Ovary (tissue), 9 donors: ENCODE measurements around the gene MINDY3. TPM values are rescaled to one million over a fixed set of nuclear protein-coding genes. Genes with fewer than 3 reads are reported as not detected.

ENCODE experiments used
- DNase-seq, 5 donors: peaks; one replicate each; pipeline ENCODE4 v3.0.0-alpha.2; 2019 to 2020
- H3K27ac ChIP-seq, 2 donors: fragments of 200-600 bp; one replicate each; pipeline versions ENCODE4 v1.5.1 to v1.8.0; 2019 to 2022
- H3K27me3 ChIP-seq: fragments of 200-600 bp; one replicate; pipeline ENCODE4 v1.8.0; 2022
- H3K36me3 ChIP-seq: fragments of 200-600 bp; sonication (generic); one replicate; pipeline ENCODE4 v1.5.1; 2019
- H3K4me1 ChIP-seq: one replicate; pipeline ENCODE4 v1.8.1; 2013; ENCODE audit warnings: mild to moderate bottlenecking, moderate library complexity; ENCODE audit not compliant: insufficient read depth
- H3K4me3 ChIP-seq: fragments of 200-600 bp; sonication (generic); one replicate; pipeline ENCODE4 v1.5.1; 2017
- H3K9me3 ChIP-seq, 2 donors: fragments of 200-600 bp in 1 of 2; sonication (generic) in 1 of 2; one replicate each; pipeline versions ENCODE4 v1.5.1 to v1.8.1; 2013 to 2019; ENCODE audit warnings: mild to moderate bottlenecking in 1 of 2, moderate library complexity in 1 of 2
- EP300 ChIP-seq: sonication (generic); formaldehyde crosslinking; IDR thresholded peaks from one replicate; pipeline ENCODE4 v1.6.1; 2017; ENCODE audit warnings: antibody characterized with exemption
- POLR2A ChIP-seq: fragments of 450-650 bp; IDR thresholded peaks from one replicate; pipeline ENCODE4 v1.6.1; 2017; ENCODE audit warnings: antibody characterized with exemption, mild to moderate bottlenecking, moderate library complexity
- WGBS, 3 donors: extraction: QIAGEN DNeasy Blood & Tissue Kit in 1 of 3; methylation state at CpG; one replicate each; pipeline versions ENCODE4 v1.1.5 to v1.1.7; 2013 to 2017; 5-methylcytosine and 5-hydroxymethylcytosine counted together
- intact Hi-C, 4 donors: fragments of 100-400 bp; cut with DNase I; formaldehyde crosslinking; loops; one replicate each; pipeline versions ENCODE4 v1.11.0 to v1.15.1; 2022 to 2023
- polyA plus RNA-seq, 2 donors: library from polyadenylated mRNA; stranded (reverse); fragments of 200-250 nt in 1 of 2; fragments of 350-450 nt in 1 of 2; fragmentation: Illumina TruSeq in 1 of 2; extraction: RNeasy Lipid Tissue Mini Kit (QIAGEN cat#74804) in 1 of 2; gene quantifications; one replicate each; pipeline ENCODE4 v1.2.3, GENCODE V29; 2013 to 2014
- total RNA-seq, 7 donors: library from RNA; depleted of rRNA in 2 of 7; stranded (reverse); fragments of >200 nt in 2 of 7; fragmentation: NEBNext Ultra II Directional in 3 of 7; extraction: Animal tissue kit (Norgen Biotek cat#: 25700) in 3 of 7; gene quantifications; one replicate each; pipeline versions ENCODE4 v1.1.0 to v1.2.4, GENCODE V29; 2016 to 2023
- TF ChIP-seq, protein P1 (sequence below), 3 donors: fragments of 450-650 bp in 2 of 3; fragments of 200-600 bp in 1 of 3; IDR thresholded peaks; one replicate each; pipeline versions ENCODE4 v1.5.1 to v1.8.0; 2016 to 2022; ENCODE audit warnings: antibody characterized with exemption in 3 of 3, mild to moderate bottlenecking in 1 of 3
- donor health status: DM: no; HTN: no; CAD: no; lungs with moderate emphysema.
- donor health status: DM: no; HTN: no; CAD: no.
- donor health status: Bipolar disorder and iron deficiency.
- donor health status: DM: yes; HTN: yes; CAD: no.
- donor health status: DM: no; HTN: no; CAD: no.
- donor health status: DM: yes; HTN: yes; CAD: no.

MINDY3 gene
- total and polyA plus RNA-seq, 9 donors: 15.7 to 43.3 (median 31.6) TPM

DNA sequence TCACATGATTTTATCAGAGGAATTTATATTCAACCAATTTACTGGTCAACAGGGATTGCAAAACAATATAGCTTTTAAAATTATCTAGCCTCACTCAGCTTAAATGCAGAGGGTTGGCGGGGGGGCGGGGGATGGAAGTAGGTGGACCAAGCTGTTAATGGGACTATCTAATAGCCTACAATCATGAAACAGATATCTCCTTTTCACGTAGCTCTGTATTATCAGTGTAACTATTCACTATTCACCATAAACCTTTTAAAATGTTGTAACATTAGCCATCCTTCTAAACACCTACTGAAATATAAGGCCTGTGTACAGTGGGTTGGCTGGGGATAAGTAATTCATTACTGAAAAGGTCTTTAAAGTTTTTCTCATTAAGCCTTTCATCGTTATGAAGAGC, 56.2 kb downstream of the MINDY3 start:
- Histone ChIP-seq H3K4me1 (no peaks in the 10 kb centered on the region), H3K27ac (no peak overlapping the region), H3K36me3 (no peaks in the 10 kb centered on the region), H3K4me3 (no peak overlapping the region), H3K9me3 (no peaks in the 10 kb centered on the region), H3K27me3 (no peaks in the 10 kb centered on the region)
- WGBS, 3 donors: 93 to 95% (median 93%) methylated on average over 4 of the region's 4 CpGs
- intact Hi-C loops: no loop called here
- TF ChIP-seq, protein P1, sequence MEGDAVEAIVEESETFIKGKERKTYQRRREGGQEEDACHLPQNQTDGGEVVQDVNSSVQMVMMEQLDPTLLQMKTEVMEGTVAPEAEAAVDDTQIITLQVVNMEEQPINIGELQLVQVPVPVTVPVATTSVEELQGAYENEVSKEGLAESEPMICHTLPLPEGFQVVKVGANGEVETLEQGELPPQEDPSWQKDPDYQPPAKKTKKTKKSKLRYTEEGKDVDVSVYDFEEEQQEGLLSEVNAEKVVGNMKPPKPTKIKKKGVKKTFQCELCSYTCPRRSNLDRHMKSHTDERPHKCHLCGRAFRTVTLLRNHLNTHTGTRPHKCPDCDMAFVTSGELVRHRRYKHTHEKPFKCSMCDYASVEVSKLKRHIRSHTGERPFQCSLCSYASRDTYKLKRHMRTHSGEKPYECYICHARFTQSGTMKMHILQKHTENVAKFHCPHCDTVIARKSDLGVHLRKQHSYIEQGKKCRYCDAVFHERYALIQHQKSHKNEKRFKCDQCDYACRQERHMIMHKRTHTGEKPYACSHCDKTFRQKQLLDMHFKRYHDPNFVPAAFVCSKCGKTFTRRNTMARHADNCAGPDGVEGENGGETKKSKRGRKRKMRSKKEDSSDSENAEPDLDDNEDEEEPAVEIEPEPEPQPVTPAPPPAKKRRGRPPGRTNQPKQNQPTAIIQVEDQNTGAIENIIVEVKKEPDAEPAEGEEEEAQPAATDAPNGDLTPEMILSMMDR (IDR thresholded peaks at IDR 0.05): no peak
- TF ChIP-seq POLR2A (no peak), EP300 (no peak)
- no peak for DNase-seq

DNA sequence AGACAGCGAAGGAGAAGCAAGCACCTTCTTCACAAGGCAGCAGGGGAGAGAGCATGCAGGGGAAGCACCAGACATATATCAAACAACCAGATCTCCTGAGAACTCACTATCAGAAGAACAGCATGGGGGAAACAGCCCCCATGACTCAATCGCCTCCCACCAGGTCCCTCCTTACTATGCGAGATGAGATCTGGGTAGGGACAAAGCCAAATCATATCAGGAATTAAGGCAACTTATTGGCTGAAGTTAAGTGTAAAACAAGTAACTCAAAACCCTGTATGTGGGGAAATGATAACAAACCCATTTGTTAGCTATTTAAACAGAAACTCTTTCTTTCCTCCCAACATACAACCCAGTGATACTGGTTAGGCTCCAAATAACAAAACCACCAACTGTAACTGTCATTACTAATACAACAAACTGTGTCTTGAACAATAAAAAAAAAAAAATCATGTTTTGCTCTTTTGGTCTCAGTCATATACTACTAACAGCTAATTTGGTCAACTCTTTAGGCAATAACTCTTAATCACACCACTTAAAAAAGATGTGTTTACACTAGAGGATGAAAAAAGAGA, 57.8 kb downstream of the MINDY3 start:
- intact Hi-C loops: loop anchor here in 1 of 4 donors (2.0 kb wide), 1 partner anchor 54 kb away; no protein-coding TSS in a partner anchor
- Histone ChIP-seq H3K27me3 (no peaks in the 10 kb centered on the region), H3K4me3 (no peak overlapping the region), H3K4me1 (no peaks in the 10 kb centered on the region), H3K9me3 (no peaks in the 10 kb centered on the region), H3K27ac (no peak overlapping the region), H3K36me3 (no peaks in the 10 kb centered on the region)
- WGBS, 3 donors: 69 to 84% (median 72%) methylated on average over 3 of the region's 3 CpGs
- no peak for DNase-seq
- TF ChIP-seq, protein P1 (IDR thresholded peaks at IDR 0.05): no peak
- TF ChIP-seq POLR2A (no peak), EP300 (no peak)

DNA sequence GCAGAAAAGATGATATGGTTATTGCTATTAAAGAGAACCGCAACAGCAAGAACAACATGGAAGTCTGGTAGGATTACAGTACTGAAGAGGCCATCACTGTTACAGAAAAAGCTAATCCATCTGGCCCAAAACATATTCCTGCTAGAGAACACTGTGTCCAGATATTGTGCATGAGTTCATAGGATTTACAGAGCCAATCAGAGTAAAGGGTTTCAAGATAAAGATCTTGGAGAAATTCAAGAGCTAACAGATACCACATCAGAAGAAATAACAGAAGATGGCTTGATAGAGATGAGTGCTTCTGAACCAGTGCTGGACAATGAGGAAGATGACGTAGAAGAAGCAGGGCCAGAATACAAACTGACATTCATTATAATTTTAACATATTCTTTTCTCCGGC, 58.7 kb downstream of the MINDY3 start:
- no peaks in the 10 kb centered on the region for H3K4me1 ChIP-seq
- TF ChIP-seq, protein P1 (IDR thresholded peaks at IDR 0.05): no peak
- TF ChIP-seq POLR2A (no peak), EP300 (no peak)
- no peak overlapping the region for H3K4me3 ChIP-seq
- 96 to 98% (median 97%) methylated on average over 3 of the region's 3 CpGs for WGBS, 3 donors
- no peaks in the 10 kb centered on the region for H3K9me3 ChIP-seq
- no peaks in the 10 kb centered on the region for H3K36me3 ChIP-seq
- intact Hi-C loops: loop anchor here in 1 of 4 donors (2.0 kb wide), 1 partner anchor 53 kb away; no protein-coding TSS in a partner anchor
- no peak for DNase-seq
- H3K27ac ChIP-seq: no peak overlapping the region
- no peaks in the 10 kb centered on the region for H3K27me3 ChIP-seq

DNA sequence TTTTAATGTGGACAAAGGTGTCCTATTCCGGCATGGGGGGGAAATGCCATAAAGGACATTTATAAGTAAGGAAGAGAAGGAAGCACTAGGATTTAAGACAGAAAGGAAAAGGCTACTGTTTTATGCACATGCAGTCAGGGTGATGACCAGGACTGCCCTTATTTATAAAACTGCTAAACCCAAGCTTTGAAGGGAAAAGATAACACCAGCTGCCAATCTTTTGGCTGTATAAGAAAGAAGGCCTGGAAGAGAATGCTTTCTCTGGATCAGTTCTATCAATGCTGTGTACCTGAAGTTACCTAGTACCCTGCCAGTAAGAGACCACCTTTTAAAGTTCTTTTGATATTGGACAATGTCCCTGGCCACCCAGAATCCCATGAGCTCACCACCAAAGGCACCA, 59.2 kb downstream of the MINDY3 start:
- Histone ChIP-seq H3K27me3 (no peaks in the 10 kb centered on the region), H3K9me3 (no peaks in the 10 kb centered on the region), H3K36me3 (no peaks in the 10 kb centered on the region), H3K4me1 (no peaks in the 10 kb centered on the region), H3K27ac (no peak overlapping the region), H3K4me3 (no peak overlapping the region)
- no peak for TF ChIP-seq EP300
- no peak for DNase-seq
- intact Hi-C loops: no loop called here
- 98 to 100% (median 98%) methylated on average over 1 of the region's 1 CpG for WGBS, 3 donors

DNA sequence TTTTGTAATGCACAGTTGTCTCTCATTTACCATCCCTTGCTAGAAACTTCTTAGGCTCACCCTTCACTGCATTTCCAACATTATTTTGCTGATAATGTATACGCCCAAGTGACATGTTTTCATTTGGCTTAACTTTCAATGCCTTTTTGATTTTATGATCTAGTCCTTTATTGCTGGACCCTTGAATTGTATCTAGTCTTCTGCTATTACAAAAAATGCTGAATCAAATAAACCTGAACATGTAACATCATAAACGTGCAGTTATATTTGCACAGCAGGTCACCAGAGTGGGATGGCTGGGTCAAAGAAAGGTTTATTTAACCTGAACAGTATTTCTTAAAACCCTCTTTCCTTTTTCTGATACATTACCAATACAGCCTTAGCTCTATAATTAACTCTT, 63.0 kb downstream of the MINDY3 start:
- H3K4me3 ChIP-seq: no peak overlapping the region
- DNase-seq: no peak
- no peaks in the 10 kb centered on the region for H3K9me3 ChIP-seq
- no peaks in the 10 kb centered on the region for H3K27me3 ChIP-seq
- H3K4me1 ChIP-seq: no peaks in the 10 kb centered on the region
- intact Hi-C loops: loop anchor here in 1 of 4 donors (10.0 kb wide), 1 partner anchor 53 kb away; no protein-coding TSS in a partner anchor
- no peak overlapping the region for H3K27ac ChIP-seq
- no peaks in the 10 kb centered on the region for H3K36me3 ChIP-seq
- WGBS, 3 donors: 80 to 86% (median 82%) methylated on average over 2 of the region's 2 CpGs
- TF ChIP-seq EP300 (no peak), POLR2A (no peak)
- TF ChIP-seq, protein P1 (IDR thresholded peaks at IDR 0.05): no peak
